AG04450 (cell line): ENCODE data around the gene ATM. TPM values are rescaled to one million over a fixed set of nuclear protein-coding genes. Genes with fewer than 3 reads are reported as not detected.
"Not testable (repeated sequence)": the region's sequence is repeated elsewhere in the genome, so short reads cannot be mapped to it uniquely, and the experiment has no call there.

Source experiments
- CTCF ChIA-PET: fragments of 300-600, 350-600 bp; formaldehyde crosslinking; extraction: SDS; loops from one replicate; lab custom pipeline; 2022; ENCODE audit warnings: antibody characterized with exemption, inconsistent platforms; lab: Charles Lee
- POLR2A ChIA-PET: fragments of 350-600 bp; formaldehyde crosslinking; extraction: SDS; loops from one replicate; lab custom pipeline; 2021; ENCODE audit warnings: antibody characterized with exemption, inconsistent platforms; lab: Yijun Ruan, JAX
- DNase-seq: peaks from one replicate; pipeline ENCODE4 v3.0.0-alpha.2; 2011; ENCODE audit warnings: low read depth, low spot score
- H3K27ac ChIP-seq: one replicate; pipeline ENCODE4 v1.5.1; 2012; ENCODE audit warnings: low read depth, low read length, control low read depth
- H3K27me3 ChIP-seq: one replicate; pipeline ENCODE4 v1.6.0; 2012; ENCODE audit warnings: low read length; ENCODE audit not compliant: control insufficient read depth, insufficient read depth
- H3K4me3 ChIP-seq: 2 replicates; pipeline ENCODE4 v1.5.1; 2011; ENCODE audit warnings: mild to moderate bottlenecking, low read depth, low read length, control low read depth
- H3K9me3 ChIP-seq: 2 replicates; pipeline ENCODE4 v1.5.1; 2012; ENCODE audit warnings: low read length; ENCODE audit not compliant: control insufficient read depth, insufficient read depth
- CTCF ChIP-seq: IDR thresholded peaks from 2 replicates; pipeline ENCODE4 v1.5.1; 2011; ENCODE audit warnings: low read depth, low read length, control low read depth, inconsistent platforms
- polyA plus RNA-seq: library from polyadenylated mRNA; depleted of rRNA; stranded (reverse); fragments of >200 nt; gene quantifications from 2 replicates; pipeline ENCODE4 v1.2.3, GENCODE V29; 2011

ATM gene
- polyA plus RNA-seq, 1 experiment: 53.2 TPM

GRCh38 chr11:108394744-108395284, 171.9 kb downstream of the ATM start:
- H3K27me3 ChIP-seq: no peaks in the 10 kb centered on the region
- POLR2A ChIA-PET: no interaction called here
- CTCF ChIA-PET: no interaction called here
- no peak overlapping the region for H3K27ac ChIP-seq
- H3K9me3 ChIP-seq: no peaks in the 10 kb centered on the region
- DNase-seq: no peak
- TF ChIP-seq CTCF: no peak
- no peak overlapping the region for H3K4me3 ChIP-seq

DNA sequence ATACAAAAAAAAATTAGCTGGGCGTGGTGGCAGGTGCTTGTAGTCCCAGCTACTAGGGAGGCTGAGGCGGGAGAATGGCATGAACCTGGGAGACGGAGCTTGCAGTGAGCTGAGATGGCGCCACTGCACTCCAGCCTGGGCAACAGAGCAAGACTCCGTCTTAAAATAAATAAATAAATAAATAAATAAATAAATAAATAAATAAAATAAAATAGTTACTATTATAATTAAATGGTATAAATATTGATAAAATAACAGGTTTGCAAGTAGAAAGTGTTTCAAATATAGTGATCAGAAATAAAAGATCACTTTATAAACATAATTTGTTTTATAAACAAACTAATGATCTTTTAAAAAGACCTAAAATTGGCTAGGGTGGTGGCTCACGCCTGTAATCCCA, 173.8 kb downstream of the ATM start:
- CTCF ChIA-PET, H3K27me3 ChIP-seq, H3K27ac ChIP-seq, DNase-seq, POLR2A ChIA-PET, H3K4me3 ChIP-seq, H3K9me3 ChIP-seq: not testable (repeated sequence)

GRCh38 chr11:108398439-108398838, 175.6 kb downstream of the ATM start:
- Histone ChIP-seq H3K27ac (no peak overlapping the region), H3K4me3 (no peak overlapping the region), H3K9me3 (no peaks in the 10 kb centered on the region), H3K27me3 (no peaks in the 10 kb centered on the region)
- TF ChIP-seq CTCF: no peak
- ChIA-PET POLR2A (no interaction called here), CTCF (no interaction called here)
- DNase-seq: no peak

DNA sequence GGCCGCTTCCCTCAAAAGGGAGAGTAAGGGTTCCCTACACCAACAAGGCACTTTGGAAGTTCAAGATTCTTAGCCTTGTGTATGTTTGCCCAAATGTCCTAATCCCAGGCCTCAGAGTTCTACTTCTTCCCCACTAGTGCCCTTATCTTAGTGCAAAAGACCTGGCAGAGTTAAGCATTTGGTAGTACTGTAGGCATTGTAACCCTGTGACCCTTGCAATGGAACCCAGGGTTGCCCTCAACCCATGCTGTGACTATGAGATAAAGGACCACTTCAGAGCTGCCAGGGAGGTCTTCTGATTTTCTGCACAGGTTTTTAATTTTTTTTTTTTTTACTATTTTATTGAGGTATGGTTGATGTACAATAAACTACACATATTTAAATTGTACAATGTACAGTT, 179.4 kb downstream of the ATM start:
- no peak for DNase-seq
- no peak overlapping the region for H3K4me3 ChIP-seq
- POLR2A ChIA-PET: no interaction called here

GRCh38 chr11:108403052-108403451, 180.2 kb downstream of the ATM start:
- H3K27me3 ChIP-seq: no peaks in the 10 kb centered on the region
- DNase-seq: no peak
- TF ChIP-seq CTCF: no peak
- H3K27ac ChIP-seq: no peak overlapping the region
- no peaks in the 10 kb centered on the region for H3K9me3 ChIP-seq
- POLR2A ChIA-PET: no interaction called here
- CTCF ChIA-PET: no interaction called here
- no peak overlapping the region for H3K4me3 ChIP-seq

More for the DNA sequence above, 179.4 kb downstream of the ATM start:
- Histone ChIP-seq H3K27ac (no peak overlapping the region), H3K27me3 (no peaks in the 10 kb centered on the region), H3K9me3 (no peaks in the 10 kb centered on the region)
- CTCF ChIA-PET: no interaction called here
- TF ChIP-seq CTCF: no peak

GRCh38 chr11:108405706-108406105, 182.8 kb downstream of the ATM start:
- Histone ChIP-seq H3K27me3 (no peaks in the 10 kb centered on the region), H3K4me3 (no peak overlapping the region), H3K27ac (no peak overlapping the region), H3K9me3 (no peaks in the 10 kb centered on the region)
- no peak for TF ChIP-seq CTCF
- ChIA-PET POLR2A (no interaction called here), CTCF (no interaction called here)
- DNase-seq: no peak
